ENCODE results near the gene KCTD5.

GRCh38 chr16:2720064-2720457 lies 37.7 kb downstream of the KCTD5 start, which contains the start of gene PRSS27:
- TF ChIP-seq TARDBP (IDR thresholded peaks at IDR 0.05) (no peak), FOXM1 (IDR thresholded peaks at IDR 0.05; ENCODE audit: borderline replicate concordance) (no peak), FOXA1 (IDR thresholded peaks at IDR 0.05) (no peak), SP1 (IDR thresholded peaks at IDR 0.05) (no peak), NFRKB (IDR thresholded peaks at IDR 0.05) (no peak), FOXK2 (IDR thresholded peaks at IDR 0.05) (no peak), ELF4 (IDR thresholded peaks at IDR 0.05) (no peak), ZNF384 (IDR thresholded peaks at IDR 0.05) (no peak)
- TF ChIP-seq, protein P1, sequence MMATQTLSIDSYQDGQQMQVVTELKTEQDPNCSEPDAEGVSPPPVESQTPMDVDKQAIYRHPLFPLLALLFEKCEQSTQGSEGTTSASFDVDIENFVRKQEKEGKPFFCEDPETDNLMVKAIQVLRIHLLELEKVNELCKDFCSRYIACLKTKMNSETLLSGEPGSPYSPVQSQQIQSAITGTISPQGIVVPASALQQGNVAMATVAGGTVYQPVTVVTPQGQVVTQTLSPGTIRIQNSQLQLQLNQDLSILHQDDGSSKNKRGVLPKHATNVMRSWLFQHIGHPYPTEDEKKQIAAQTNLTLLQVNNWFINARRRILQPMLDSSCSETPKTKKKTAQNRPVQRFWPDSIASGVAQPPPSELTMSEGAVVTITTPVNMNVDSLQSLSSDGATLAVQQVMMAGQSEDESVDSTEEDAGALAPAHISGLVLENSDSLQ (IDR thresholded peaks at IDR 0.05): no peak
